CD14-positive monocyte (primary cell): Measurements from ENCODE around the gene ASS1. TPM values are rescaled to one million over a fixed set of nuclear protein-coding genes. Genes with fewer than 3 reads are reported as not detected.

Experiments used
- DNase-seq, 3 donors: peaks; one replicate each; pipeline ENCODE4 v3.0.0-alpha.2; 2011 to 2022
- H2AFZ ChIP-seq: 2 replicates; pipeline ENCODE4 v1.6.0; 2012; ENCODE audit warnings: mild to moderate bottlenecking, low read depth, low read length, inconsistent platforms; ENCODE audit not compliant: insufficient read depth, poor library complexity, severe bottlenecking
- H3K27ac ChIP-seq, 2 donors: 1 replicate in 1 of 2; 2 replicates in 1 of 2; pipeline ENCODE4 v1.5.1; 2012 to 2013; ENCODE audit warnings: low read length in 2 of 2, control low read depth in 1 of 2, inconsistent platforms in 1 of 2, low read depth in 1 of 2, mild to moderate bottlenecking in 1 of 2
- H3K27me3 ChIP-seq, 2 donors: one replicate each; pipeline versions ENCODE4 v1.6.0 to v1.6.1; 2011 to 2013; ENCODE audit warnings: low read length in 2 of 2; ENCODE audit not compliant: control insufficient read depth in 2 of 2, insufficient read depth in 2 of 2
- H3K36me3 ChIP-seq, 2 donors: replicated peaks in 1 of 2; 1 replicate in 1 of 2; 2 replicates in 1 of 2; pipeline versions ENCODE4 v1.5.1 to v1.6.1; 2012 to 2013; ENCODE audit warnings: low read length in 2 of 2, control low read depth in 1 of 2, inconsistent platforms in 1 of 2, mild to moderate bottlenecking in 1 of 2; ENCODE audit not compliant: insufficient read depth in 2 of 2, control insufficient read depth in 1 of 2
- H3K4me1 ChIP-seq, 2 donors: 1 replicate in 1 of 2; 2 replicates in 1 of 2; pipeline versions ENCODE4 v1.5.1 to v1.6.1; 2012 to 2013; ENCODE audit warnings: low read length in 2 of 2, control low read depth in 1 of 2, inconsistent platforms in 1 of 2, mild to moderate bottlenecking in 1 of 2, moderate library complexity in 1 of 2; ENCODE audit not compliant: insufficient read depth in 2 of 2, control insufficient read depth in 1 of 2
- H3K4me2 ChIP-seq: replicated peaks from 2 replicates; pipeline ENCODE3; 2012; ENCODE audit warnings: low read length, moderate library complexity, mild to moderate bottlenecking; ENCODE audit not compliant: poor library complexity, severe bottlenecking; ENCODE audit errors: extremely low read depth
- H3K4me3 ChIP-seq, 3 experiments: fragments of 200-600 bp in 1 of 3; sonication (generic) in 1 of 3; replicated peaks in 1 of 3; 1 replicate in 2 of 3; 2 replicates in 1 of 3; pipeline ENCODE4 v1.5.1; 2011 to 2013; ENCODE audit warnings: low read length in 3 of 3, mild to moderate bottlenecking in 3 of 3, control low read depth in 2 of 3, low read depth in 2 of 3, inconsistent platforms in 1 of 3, moderate library complexity in 1 of 3
- H3K79me2 ChIP-seq: 2 replicates; pipeline ENCODE4 v1.6.0; 2012; ENCODE audit warnings: mild to moderate bottlenecking, control low read depth, inconsistent platforms, low read length, moderate library complexity; ENCODE audit not compliant: insufficient read depth
- H3K9ac ChIP-seq: 2 replicates; pipeline ENCODE4 v1.6.0; 2017; ENCODE audit warnings: low read length, mild to moderate bottlenecking; ENCODE audit not compliant: insufficient read depth, poor library complexity, severe bottlenecking
- H3K9me3 ChIP-seq, 2 donors: replicated peaks in 1 of 2; 1 replicate in 1 of 2; 2 replicates in 1 of 2; pipeline versions ENCODE4 v1.5.1 to v1.6.1; 2012 to 2013; ENCODE audit warnings: low read length in 2 of 2, control low read depth in 1 of 2; ENCODE audit not compliant: control insufficient read depth in 1 of 2, insufficient read depth in 1 of 2
- H4K20me1 ChIP-seq: 2 replicates; pipeline ENCODE4 v1.6.0; 2012; ENCODE audit warnings: mild to moderate bottlenecking, low read length, control low read depth, moderate library complexity; ENCODE audit not compliant: insufficient read depth
- H3K27ac Mint-ChIP-seq, 7 donors: one replicate each; pipeline ENCODE4 v1.8.0; 2020; ENCODE audit warnings: mild to moderate bottlenecking in 7 of 7, mixed read lengths in 7 of 7, moderate library complexity in 6 of 7, inconsistent platforms in 2 of 7
- H3K27me3 Mint-ChIP-seq, 3 donors: one replicate each; pipeline ENCODE4 v1.8.0; 2021 to 2022; ENCODE audit warnings: low read depth in 3 of 3, mild to moderate bottlenecking in 3 of 3, mixed read lengths in 3 of 3, moderate library complexity in 3 of 3, inconsistent platforms in 1 of 3
- H3K36me3 Mint-ChIP-seq, 2 donors: one replicate each; pipeline ENCODE4 v1.8.0; 2020; ENCODE audit warnings: mixed read lengths in 2 of 2, inconsistent platforms in 1 of 2, mild to moderate bottlenecking in 1 of 2
- H3K4me1 Mint-ChIP-seq: one replicate; pipeline ENCODE4 v1.8.0; 2020; ENCODE audit warnings: mild to moderate bottlenecking, mixed read lengths
- H3K4me3 Mint-ChIP-seq, 2 donors: one replicate each; pipeline ENCODE4 v1.8.0; 2020; ENCODE audit warnings: mild to moderate bottlenecking in 2 of 2, mixed read lengths in 2 of 2, moderate library complexity in 1 of 2
- H3K9me3 Mint-ChIP-seq, 7 donors: one replicate each; pipeline ENCODE4 v1.8.0; 2020 to 2022; ENCODE audit warnings: mixed read lengths in 7 of 7, mild to moderate bottlenecking in 6 of 7, moderate library complexity in 6 of 7, inconsistent platforms in 2 of 7
- CTCF ChIP-seq: fragments of 200-600 bp; IDR thresholded peaks from one replicate; pipeline ENCODE4 v1.8.0; 2022; ENCODE audit warnings: antibody characterized with exemption, mild to moderate bottlenecking
- WGBS: methylation state at CpG from one replicate; pipeline ENCODE4 v1.1.5; 2013; ENCODE audit warnings: missing lambda C conversion rate; ENCODE audit not compliant: insufficient coverage; 5-methylcytosine and 5-hydroxymethylcytosine counted together
- intact Hi-C, 2 donors: fragments of 100-400 bp; cut with micrococcal nuclease; formaldehyde crosslinking; loops; one replicate each; pipeline versions ENCODE4 v1.15.0 to v1.15.1; 2023
- polyA plus RNA-seq, 3 donors: library from polyadenylated mRNA; depleted of rRNA in 1 of 3; unstranded in 2 of 3; stranded (reverse) in 1 of 3; fragments of 300-500 nt in 2 of 3; fragments of >200 nt in 1 of 3; fragmentation: Illumina TruSeq in 2 of 3; gene quantifications; 1 replicate in 2 of 3; 2 replicates in 1 of 3; pipeline ENCODE4 v1.2.3, GENCODE V29; 2012 to 2021

Gene ASS1
- polyA plus RNA-seq, 3 donors, result not detected

- Histone ChIP-seq H3K9ac (no peak overlapping the region), H2AFZ (no peak overlapping the region), H3K9me3 (no peaks in the 10 kb centered on the region), H3K4me3 (no peak overlapping the region), H3K4me2 (no peak overlapping the region), H4K20me1 (no peaks in the 10 kb centered on the region), H3K36me3 (no peaks in the 10 kb centered on the region), H3K27ac (no peak overlapping the region), H3K27me3 (peaks cover 2 to 21% of the 10 kb centered on the region in 2 donors), H3K79me2 (no peaks in the 10 kb centered on the region), H3K4me1 (no peaks in the 10 kb centered on the region)
- Mint-ChIP-seq H3K36me3 (no peaks in the 10 kb centered on the region), H3K4me1 (no peaks in the 10 kb centered on the region), H3K9me3 (no peaks in the 10 kb centered on the region), H3K27ac (no peak overlapping the region), H3K4me3 (no peak overlapping the region), H3K27me3 (peaks cover 20 to 36% (median 20%) of the 10 kb centered on the region in 3 donors)
- WGBS, result 82% methylated on average over 10 of the region's 35 CpGs
- intact Hi-C loops, result no loop called here
- no peak for DNase-seq
- no peak for TF ChIP-seq CTCF
These were observed 34.2 kb downstream of the ASS1 start for GRCh38 chr9:130478736-130479575.

GRCh38 chr9:130479587-130479986 lies 34.8 kb downstream of the ASS1 start:
- H3K9ac ChIP-seq, result no peak overlapping the region
- no peak overlapping the region for H3K4me2 ChIP-seq
- Mint-ChIP-seq H3K9me3 (no peaks in the 10 kb centered on the region), H3K36me3 (no peaks in the 10 kb centered on the region), H3K4me1 (no peaks in the 10 kb centered on the region), H3K27me3 (peaks cover 23 to 36% (median 23%) of the 10 kb centered on the region in 3 donors), H3K27ac (no peak overlapping the region), H3K4me3 (no peak overlapping the region)
- DNase-seq, result no peak
- no peak overlapping the region for H3K4me3 ChIP-seq
- no peaks in the 10 kb centered on the region for H4K20me1 ChIP-seq
- intact Hi-C loops, result no loop called here
- no peak overlapping the region for H2AFZ ChIP-seq
- no peaks in the 10 kb centered on the region for H3K36me3 ChIP-seq
- no peaks in the 10 kb centered on the region for H3K9me3 ChIP-seq
- peaks cover 2 to 23% of the 10 kb centered on the region in 2 donors for H3K27me3 ChIP-seq
- 95% methylated on average over 13 of the region's 19 CpGs for WGBS
- no peak for TF ChIP-seq CTCF
- no peak overlapping the region for H3K27ac ChIP-seq
- H3K4me1 ChIP-seq, result no peaks in the 10 kb centered on the region
- H3K79me2 ChIP-seq, result no peaks in the 10 kb centered on the region
